Vagina (tissue), 2 donors: ENCODE results near the gene PIP5K1C. TPM values are rescaled to one million over a fixed set of nuclear protein-coding genes. Genes with fewer than 3 reads are reported as not detected.

ENCODE experiments used
- DNase-seq, 2 donors: peaks; one replicate each; pipeline ENCODE4 v3.0.0-alpha.2; 2017; ENCODE audit errors: extremely low spot score in 2 of 2
- H3K27ac ChIP-seq: fragments of 200-600 bp; sonication (generic); one replicate; pipeline ENCODE4 v1.5.1; 2019
- H3K27me3 ChIP-seq: fragments of 200-600 bp; sonication (generic); one replicate; pipeline ENCODE4 v1.5.1; 2019
- H3K36me3 ChIP-seq, 2 donors: fragments of 200-600 bp; sonication (generic); one replicate each; pipeline ENCODE4 v1.5.1; 2017 to 2019
- H3K4me1 ChIP-seq: fragments of 200-600 bp; sonication (generic); one replicate; pipeline ENCODE4 v1.5.1; 2019
- H3K4me3 ChIP-seq, 2 donors: fragments of 200-600 bp; sonication (generic); 1 replicate in 1 of 2; 2 replicates in 1 of 2; pipeline ENCODE4 v1.5.1; 2016 to 2019
- H3K9me3 ChIP-seq: fragments of 200-600 bp; sonication (generic); one replicate; pipeline ENCODE4 v1.5.1; 2019
- POLR2A ChIP-seq, 2 donors: fragments of 450-650 bp; IDR thresholded peaks; one replicate each; pipeline ENCODE4 v1.6.1; 2017; ENCODE audit warnings: antibody characterized with exemption in 2 of 2, mild to moderate bottlenecking in 2 of 2, moderate library complexity in 2 of 2
- POLR2AphosphoS5 ChIP-seq, 2 donors: sonication (generic); formaldehyde crosslinking; IDR thresholded peaks; one replicate each; pipeline ENCODE4 v1.9.0; 2017; ENCODE audit warnings: antibody characterized with exemption in 2 of 2, mild to moderate bottlenecking in 2 of 2, low read depth in 1 of 2; ENCODE audit not compliant: insufficient read depth in 1 of 2
- intact Hi-C: fragments of 100-400 bp; cut with DNase I; formaldehyde crosslinking; loops from one replicate; pipeline ENCODE4 v1.15.1; 2023
- total RNA-seq: library from RNA; depleted of rRNA; stranded (reverse); fragments of >200 nt; gene quantifications from one replicate; pipeline ENCODE4 v1.2.3, GENCODE V29; 2016
- TF ChIP-seq, protein P1 (sequence below), 3 experiments: fragments of 450-650 bp in 2 of 3; fragments of 200-600 bp in 1 of 3; sonication (generic) in 1 of 3; IDR thresholded peaks; one replicate each; pipeline ENCODE4 v1.5.1; 2017 to 2019; ENCODE audit warnings: antibody characterized with exemption in 3 of 3, mild to moderate bottlenecking in 2 of 3, moderate library complexity in 2 of 3

PIP5K1C gene
- total RNA-seq, 1 donor from 2014 or later = 24.1 TPM

DNA sequence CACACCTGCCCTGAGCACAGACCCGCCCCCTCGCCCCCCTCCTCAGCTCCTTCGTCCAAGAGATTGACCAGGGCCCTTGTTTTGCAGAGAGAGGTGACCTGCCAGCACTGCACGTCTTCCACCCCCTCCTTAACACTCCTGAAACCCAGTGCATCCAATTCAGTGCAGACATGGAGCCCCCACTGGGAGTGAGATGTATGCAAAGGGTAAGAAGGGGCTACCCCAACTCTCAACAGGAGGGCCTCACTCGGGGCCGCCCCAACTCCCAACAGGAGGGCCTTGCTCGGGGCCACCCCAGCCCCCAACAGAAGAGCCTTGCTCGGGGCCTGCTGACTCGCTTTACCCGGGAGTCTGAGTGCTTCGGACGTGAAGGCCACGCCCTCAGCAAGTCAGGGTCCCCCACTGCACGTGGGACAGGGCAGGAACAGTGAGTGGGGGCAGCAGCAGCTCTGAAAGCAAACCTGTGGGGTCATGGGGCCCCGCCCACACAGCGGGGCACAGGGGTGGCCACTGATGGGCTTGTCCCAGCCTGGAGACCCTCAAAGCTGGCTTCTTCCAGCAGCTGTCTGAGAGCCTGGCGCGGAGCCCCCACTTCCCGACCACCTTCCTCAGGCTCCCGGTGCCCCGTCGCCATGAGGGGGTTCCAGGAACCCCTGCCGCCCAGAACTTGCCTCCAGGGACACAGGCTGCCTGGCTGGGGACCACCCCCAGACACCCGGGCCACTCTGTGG lies 79.3 kb downstream of the PIP5K1C start:
- H3K4me3 ChIP-seq = no peak overlapping the region
- no peaks in the 10 kb centered on the region for H3K9me3 ChIP-seq
- TF ChIP-seq POLR2AphosphoS5 (IDR thresholded peaks at IDR 0.05; ENCODE audit: insufficient read depth in 1 of 2, low read depth in 1 of 2) (no peak), POLR2A (IDR thresholded peaks at IDR 0.05) (no peak)
- TF ChIP-seq, protein P1, sequence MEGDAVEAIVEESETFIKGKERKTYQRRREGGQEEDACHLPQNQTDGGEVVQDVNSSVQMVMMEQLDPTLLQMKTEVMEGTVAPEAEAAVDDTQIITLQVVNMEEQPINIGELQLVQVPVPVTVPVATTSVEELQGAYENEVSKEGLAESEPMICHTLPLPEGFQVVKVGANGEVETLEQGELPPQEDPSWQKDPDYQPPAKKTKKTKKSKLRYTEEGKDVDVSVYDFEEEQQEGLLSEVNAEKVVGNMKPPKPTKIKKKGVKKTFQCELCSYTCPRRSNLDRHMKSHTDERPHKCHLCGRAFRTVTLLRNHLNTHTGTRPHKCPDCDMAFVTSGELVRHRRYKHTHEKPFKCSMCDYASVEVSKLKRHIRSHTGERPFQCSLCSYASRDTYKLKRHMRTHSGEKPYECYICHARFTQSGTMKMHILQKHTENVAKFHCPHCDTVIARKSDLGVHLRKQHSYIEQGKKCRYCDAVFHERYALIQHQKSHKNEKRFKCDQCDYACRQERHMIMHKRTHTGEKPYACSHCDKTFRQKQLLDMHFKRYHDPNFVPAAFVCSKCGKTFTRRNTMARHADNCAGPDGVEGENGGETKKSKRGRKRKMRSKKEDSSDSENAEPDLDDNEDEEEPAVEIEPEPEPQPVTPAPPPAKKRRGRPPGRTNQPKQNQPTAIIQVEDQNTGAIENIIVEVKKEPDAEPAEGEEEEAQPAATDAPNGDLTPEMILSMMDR (IDR thresholded peaks at IDR 0.05) = no peak
- intact Hi-C loops = no loop called here
- H3K27me3 ChIP-seq = no peaks in the 10 kb centered on the region
- peaks cover 0 to 33% of the 10 kb centered on the region in 2 donors for H3K36me3 ChIP-seq
- peaks cover 39% of the 10 kb centered on the region for H3K4me1 ChIP-seq
- no peak overlapping the region for H3K27ac ChIP-seq
- DNase-seq = no peak

DNA sequence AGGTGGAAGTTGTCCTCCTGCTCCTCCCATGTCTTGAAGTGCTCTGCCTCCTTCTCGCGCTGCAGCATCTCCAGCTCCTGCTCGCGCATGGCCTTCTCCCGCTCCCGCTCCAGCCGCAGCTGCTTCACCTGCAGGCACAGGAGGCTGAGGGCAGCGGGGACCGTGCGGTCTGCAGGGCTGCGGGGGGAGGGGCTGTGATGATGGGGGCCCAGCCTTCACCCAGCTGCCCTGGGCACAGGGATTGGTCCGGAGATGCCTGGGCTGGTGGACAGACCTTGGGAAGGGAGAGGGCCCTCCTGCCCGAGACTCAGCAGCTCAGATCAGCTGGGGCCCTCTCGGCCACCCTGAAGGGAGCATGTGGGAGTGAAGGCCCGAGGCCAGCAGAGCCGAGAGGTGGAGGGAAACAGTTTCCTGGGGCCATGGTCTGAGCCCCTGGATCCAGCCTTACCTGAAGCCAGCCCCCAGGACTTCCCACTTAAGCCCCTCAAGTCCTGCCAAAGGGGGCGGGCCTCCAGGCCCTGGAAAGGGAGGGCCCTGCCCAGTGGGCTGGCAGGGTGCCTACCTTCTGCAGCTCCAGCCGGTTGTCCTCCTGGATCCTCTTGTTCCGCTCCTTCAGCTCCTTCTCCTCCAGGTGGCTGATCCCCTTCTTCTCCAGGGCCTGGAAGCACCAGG lies 80.0 kb downstream of the PIP5K1C start:
- Histone ChIP-seq H3K4me3 (no peak overlapping the region), H3K27ac (no peak overlapping the region), H3K4me1 (peaks cover 32% of the 10 kb centered on the region), H3K27me3 (no peaks in the 10 kb centered on the region), H3K36me3 (peaks cover 0 to 40% of the 10 kb centered on the region in 2 donors), H3K9me3 (no peaks in the 10 kb centered on the region)
- TF ChIP-seq POLR2A (IDR thresholded peaks at IDR 0.05) (no peak), POLR2AphosphoS5 (IDR thresholded peaks at IDR 0.05; ENCODE audit: insufficient read depth in 1 of 2, low read depth in 1 of 2) (no peak)
- TF ChIP-seq, protein P1 (IDR thresholded peaks at IDR 0.05) = no peak
- DNase-seq = no peak
- intact Hi-C loops = no loop called here

DNA sequence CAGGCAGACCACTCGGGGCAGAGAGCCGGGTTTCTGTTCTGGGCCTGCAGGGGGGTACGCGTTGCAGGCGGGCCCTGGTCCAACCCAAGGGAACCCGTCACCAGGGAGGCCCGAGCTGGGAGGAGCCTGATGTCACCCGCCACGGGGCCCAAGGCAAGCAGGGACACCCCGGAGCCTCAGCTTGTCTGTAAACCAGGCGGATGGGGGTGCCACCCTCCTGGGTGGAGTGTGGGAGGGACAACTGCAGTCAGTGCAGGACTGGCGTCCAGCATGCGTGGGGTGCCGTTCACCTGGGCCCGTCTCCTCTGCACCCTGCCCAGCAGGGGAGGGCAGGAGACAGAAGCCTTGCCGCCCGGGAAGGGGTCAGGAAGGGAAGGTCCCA lies 80.6 kb downstream of the PIP5K1C start:
- TF ChIP-seq, protein P1 (IDR thresholded peaks at IDR 0.05) = no peak
- TF ChIP-seq POLR2AphosphoS5 (IDR thresholded peaks at IDR 0.05; ENCODE audit: insufficient read depth in 1 of 2, low read depth in 1 of 2) (no peak), POLR2A (IDR thresholded peaks at IDR 0.05) (no peak)
- peaks cover 25% of the 10 kb centered on the region for H3K4me1 ChIP-seq
- no peak overlapping the region for H3K27ac ChIP-seq
- H3K4me3 ChIP-seq = no peak overlapping the region
- intact Hi-C loops = loop anchor here (2.0 to 5.0 kb wide), 3 partner anchors 33 to 75 kb away; no protein-coding TSS in a partner anchor
- H3K36me3 ChIP-seq = peaks cover 0 to 40% of the 10 kb centered on the region in 2 donors
- no peak for DNase-seq
- no peaks in the 10 kb centered on the region for H3K9me3 ChIP-seq
- H3K27me3 ChIP-seq = no peaks in the 10 kb centered on the region

DNA sequence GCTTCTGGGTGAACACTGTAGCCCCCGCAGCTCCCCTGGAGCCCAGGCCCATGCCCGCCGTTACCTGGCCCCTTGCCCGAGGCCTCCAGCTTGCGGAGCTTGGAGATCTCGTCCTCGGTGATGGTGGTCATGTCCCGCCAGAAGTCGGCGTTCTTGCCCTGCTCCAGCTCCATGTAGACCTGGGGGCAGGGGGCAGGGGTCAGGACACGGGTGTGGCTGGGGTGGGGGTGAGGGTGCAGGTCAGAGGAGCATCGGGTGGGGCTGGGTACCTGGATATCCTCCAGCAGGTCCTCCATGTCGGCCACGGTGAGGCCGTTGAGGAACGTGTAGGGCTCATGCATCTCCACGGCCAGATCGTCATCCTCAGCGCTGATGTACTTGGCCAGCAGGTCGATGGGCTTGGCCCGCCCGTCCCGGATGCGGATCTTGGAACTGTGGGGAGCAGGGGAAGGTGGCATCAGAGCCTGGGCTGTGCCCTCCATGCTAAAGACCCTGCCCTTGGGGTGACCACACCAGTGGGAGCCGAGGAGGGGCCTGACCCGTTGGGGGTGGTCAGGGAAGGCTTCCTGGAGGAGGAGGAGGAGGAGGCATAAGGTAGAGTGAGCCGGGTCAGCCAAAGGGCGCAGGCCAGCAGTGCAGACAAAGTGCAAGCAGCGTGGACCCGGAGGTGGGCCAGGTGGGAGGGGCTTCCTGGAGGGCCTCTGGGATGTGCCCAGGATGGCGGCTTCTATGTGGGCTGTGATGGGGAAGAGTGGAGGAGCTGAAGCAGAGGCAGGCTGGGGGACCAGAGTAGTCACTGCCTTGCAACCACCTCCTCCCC lies 81.2 kb downstream of the PIP5K1C start:
- H3K36me3 ChIP-seq = peaks cover 0 to 44% of the 10 kb centered on the region in 2 donors
- TF ChIP-seq, protein P1 (IDR thresholded peaks at IDR 0.05) = no peak
- no peak for TF ChIP-seq POLR2AphosphoS5 (IDR thresholded peaks at IDR 0.05; ENCODE audit: insufficient read depth in 1 of 2, low read depth in 1 of 2)
- intact Hi-C loops = loop anchor here (2.0 to 5.0 kb wide), 3 partner anchors 32 to 74 kb away; no protein-coding TSS in a partner anchor

More for the DNA sequence above, 81.2 kb downstream of the PIP5K1C start:
- H3K9me3 ChIP-seq = no peaks in the 10 kb centered on the region
- peaks cover 19% of the 10 kb centered on the region for H3K4me1 ChIP-seq
- H3K4me3 ChIP-seq = no peak overlapping the region
- DNase-seq = no peak
- no peaks in the 10 kb centered on the region for H3K27me3 ChIP-seq
- H3K27ac ChIP-seq = peak overlapping the region; percentile 65
